Natural killer cell (primary cell): ENCODE results near the gene CORO2B. TPM values are rescaled to one million over a fixed set of nuclear protein-coding genes. Genes with fewer than 3 reads are reported as not detected.

Experiments
- ATAC-seq, 3 donors: fragments of 150-1000 bp in 2 of 3; fragments of 200-7000 bp in 1 of 3; cut with Tn5 transposase; 1 replicate in 1 of 3; 2 replicates in 2 of 3; pipeline ENCODE4 v1.10.0; 2021; ENCODE audit warnings: mild to moderate bottlenecking in 2 of 3, moderate library complexity in 2 of 3
- DNase-seq, 2 donors: peaks; one replicate each; pipeline versions ENCODE4 v3.0.0 to v3.0.0-alpha.2; 2013 to 2021; ENCODE audit warnings: mixed read lengths in 1 of 2
- H3K27ac ChIP-seq: one replicate; pipeline ENCODE4 v1.5.1; 2013; ENCODE audit warnings: mild to moderate bottlenecking, low read length
- H3K27me3 ChIP-seq: one replicate; pipeline ENCODE4 v1.6.1; 2013; ENCODE audit warnings: low read length; ENCODE audit not compliant: control insufficient read depth, insufficient read depth
- H3K36me3 ChIP-seq: one replicate; pipeline ENCODE4 v1.6.1; 2013; ENCODE audit warnings: low read length; ENCODE audit not compliant: control insufficient read depth, insufficient read depth
- H3K4me1 ChIP-seq: one replicate; pipeline ENCODE4 v1.6.1; 2013; ENCODE audit warnings: low read length; ENCODE audit not compliant: control insufficient read depth, insufficient read depth
- H3K4me3 ChIP-seq: one replicate; pipeline ENCODE4 v1.5.1; 2013; ENCODE audit warnings: low read length
- H3K9me3 ChIP-seq: one replicate; pipeline ENCODE4 v1.6.1; 2013; ENCODE audit warnings: low read length; ENCODE audit not compliant: control insufficient read depth, insufficient read depth
- H3K27ac Mint-ChIP-seq, 2 donors: one replicate each; pipeline ENCODE4 v1.8.0; 2022; ENCODE audit warnings: mild to moderate bottlenecking in 2 of 2, mixed read lengths in 2 of 2, moderate library complexity in 1 of 2
- H3K27me3 Mint-ChIP-seq, 2 donors: one replicate each; pipeline ENCODE4 v1.8.0; 2022; ENCODE audit warnings: low read depth in 2 of 2, mixed read lengths in 2 of 2
- H3K36me3 Mint-ChIP-seq: one replicate; pipeline ENCODE4 v1.8.0; 2022; ENCODE audit warnings: mixed read lengths
- H3K4me1 Mint-ChIP-seq, 2 donors: one replicate each; pipeline ENCODE4 v1.8.0; 2022; ENCODE audit warnings: mixed read lengths in 2 of 2
- H3K4me3 Mint-ChIP-seq: one replicate; pipeline ENCODE4 v1.8.0; 2022; ENCODE audit warnings: mild to moderate bottlenecking, moderate library complexity, mixed read lengths
- H3K9me3 Mint-ChIP-seq, 2 donors: one replicate each; pipeline ENCODE4 v1.8.0; 2022; ENCODE audit warnings: mixed read lengths in 2 of 2
- CTCF ChIP-seq: fragments of 200-600 bp; IDR thresholded peaks from one replicate; pipeline ENCODE4 v1.8.0; 2022; ENCODE audit warnings: antibody characterized with exemption
- WGBS: methylation state at CpG from one replicate; pipeline ENCODE4 v1.1.7; 2013; ENCODE audit warnings: missing lambda C conversion rate; ENCODE audit not compliant: insufficient coverage; 5-methylcytosine and 5-hydroxymethylcytosine counted together
- intact Hi-C: fragments of 100-400 bp; cut with micrococcal nuclease; formaldehyde crosslinking; loops from one replicate; pipeline ENCODE4 v1.14.2; 2022
- total RNA-seq, 4 donors: library from RNA; stranded (reverse); fragments of 120-200 nt in 1 of 4; gene quantifications; one replicate each; pipeline versions ENCODE4 v1.2.3 to v1.2.4, GENCODE V29; 2013 to 2022

The CORO2B gene
- total RNA-seq, 3 donors from 2014 or later (not counting 1 experiment from before 2014, with no cell fraction given), result 0.13 TPM; not detected in 2

- Histone ChIP-seq H3K27ac (no peak overlapping the region), H3K27me3 (no peaks in the 10 kb centered on the region), H3K4me3 (no peak overlapping the region), H3K9me3 (no peaks in the 10 kb centered on the region), H3K4me1 (no peaks in the 10 kb centered on the region), H3K36me3 (no peaks in the 10 kb centered on the region)
- DNase-seq (no peak), ATAC-seq (no peak)
- intact Hi-C loops, result no loop called here
- no peak overlapping the region for H3K4me3 Mint-ChIP-seq
- H3K36me3 Mint-ChIP-seq, result no peaks in the 10 kb centered on the region
- peaks cover 6 to 10% of the 10 kb centered on the region in 2 donors for H3K27me3 Mint-ChIP-seq
- H3K4me1 Mint-ChIP-seq, result no peaks in the 10 kb centered on the region
- H3K27ac Mint-ChIP-seq, result no peak overlapping the region
- H3K9me3 Mint-ChIP-seq, result no peaks in the 10 kb centered on the region
- WGBS, result 81% methylated on average over 9 of the region's 9 CpGs
- no peak for TF ChIP-seq CTCF
Observed at GRCh38 chr15:68713874-68714273, 135.1 kb downstream of the CORO2B start.

GRCh38 chr15:68715111-68715510 is 136.3 kb downstream of the CORO2B start:
- H3K27ac ChIP-seq, result no peak overlapping the region
- Mint-ChIP-seq H3K4me1 (no peaks in the 10 kb centered on the region), H3K4me3 (no peak overlapping the region), H3K9me3 (no peaks in the 10 kb centered on the region), H3K27me3 (peaks cover 6 to 10% of the 10 kb centered on the region in 2 donors), H3K27ac (no peak overlapping the region), H3K36me3 (no peaks in the 10 kb centered on the region)
- no peak for TF ChIP-seq CTCF
- DNase-seq, result no peak
- H3K4me1 ChIP-seq, result no peaks in the 10 kb centered on the region
- H3K9me3 ChIP-seq, result no peaks in the 10 kb centered on the region
- no peak for ATAC-seq
- H3K4me3 ChIP-seq, result no peak overlapping the region
- WGBS, result 89% methylated on average over 8 of the region's 8 CpGs
- H3K36me3 ChIP-seq, result no peaks in the 10 kb centered on the region
- intact Hi-C loops, result no loop called here
- no peaks in the 10 kb centered on the region for H3K27me3 ChIP-seq

- intact Hi-C loops, result no loop called here
Observed at GRCh38 chr15:68717951-68718350, 139.2 kb downstream of the CORO2B start.

More at GRCh38 chr15:68717951-68718350, 139.2 kb downstream of the CORO2B start:
- TF ChIP-seq CTCF, result no peak
- DNase-seq (no peak), ATAC-seq (peak in 1 of 3 donors; percentile 52)
- H3K27me3 ChIP-seq, result no peaks in the 10 kb centered on the region
- H3K27me3 Mint-ChIP-seq, result peaks cover 6 to 10% of the 10 kb centered on the region in 2 donors
- no peak overlapping the region for H3K4me3 ChIP-seq
- no peaks in the 10 kb centered on the region for H3K4me1 Mint-ChIP-seq
- 7% methylated on average over 2 of the region's 3 CpGs for WGBS
- H3K36me3 Mint-ChIP-seq, result no peaks in the 10 kb centered on the region
- H3K4me1 ChIP-seq, result no peaks in the 10 kb centered on the region
- no peak overlapping the region for H3K4me3 Mint-ChIP-seq
- H3K9me3 ChIP-seq, result no peaks in the 10 kb centered on the region
- no peak overlapping the region for H3K27ac Mint-ChIP-seq
- no peaks in the 10 kb centered on the region for H3K36me3 ChIP-seq
- no peak overlapping the region for H3K27ac ChIP-seq
- H3K9me3 Mint-ChIP-seq, result no peaks in the 10 kb centered on the region
